Trophoblast cell (in vitro differentiated cells and primary cell): Measurements from ENCODE around the gene CPT1B.

Experiments used
- DNase-seq, 2 donors: peaks; one replicate each; pipeline ENCODE4 v3.0.0-alpha.2; 2016
- H2AFZ ChIP-seq: 2 replicates; pipeline ENCODE4 v1.6.1; 2013; ENCODE audit warnings: low read length, moderate library complexity, mild to moderate bottlenecking; ENCODE audit not compliant: insufficient read depth, poor library complexity
- H2AK5ac ChIP-seq: 2 replicates; pipeline ENCODE4 v1.6.1; 2013; ENCODE audit warnings: mild to moderate bottlenecking, low read length
- H2BK120ac ChIP-seq: 2 replicates; pipeline ENCODE4 v1.6.1; 2013; ENCODE audit warnings: low read length, mild to moderate bottlenecking, moderate library complexity; ENCODE audit not compliant: insufficient read depth, poor library complexity
- H2BK12ac ChIP-seq: 2 replicates; pipeline ENCODE4 v1.6.1; 2013; ENCODE audit warnings: mild to moderate bottlenecking, low read length, moderate library complexity
- H2BK5ac ChIP-seq: 2 replicates; pipeline ENCODE4 v1.6.1; 2013; ENCODE audit warnings: low read length, low read depth, moderate library complexity, mild to moderate bottlenecking; ENCODE audit not compliant: poor library complexity
- H3K14ac ChIP-seq: 2 replicates; pipeline ENCODE4 v1.6.1; 2013; ENCODE audit warnings: mild to moderate bottlenecking, low read length
- H3K18ac ChIP-seq: 2 replicates; pipeline ENCODE4 v1.6.1; 2013; ENCODE audit warnings: mild to moderate bottlenecking, low read length
- H3K23ac ChIP-seq: 2 replicates; pipeline ENCODE4 v1.6.1; 2013; ENCODE audit warnings: low read length
- H3K27ac ChIP-seq: 2 replicates; pipeline ENCODE4 v1.5.1; 2013; ENCODE audit warnings: low read depth, mild to moderate bottlenecking, inconsistent platforms, low read length, moderate library complexity
- H3K27me3 ChIP-seq: 2 replicates; pipeline ENCODE4 v1.6.1; 2013; ENCODE audit warnings: inconsistent platforms, mild to moderate bottlenecking, low read length, moderate library complexity; ENCODE audit not compliant: insufficient read depth
- H3K36me3 ChIP-seq, 2 experiments: 1 replicate in 1 of 2; 2 replicates in 1 of 2; pipeline ENCODE4 v1.6.1; 2013; ENCODE audit warnings: low read length in 2 of 2, mild to moderate bottlenecking in 2 of 2, moderate library complexity in 1 of 2; ENCODE audit not compliant: insufficient read depth in 2 of 2, control insufficient read depth in 1 of 2
- H3K4ac ChIP-seq: 2 replicates; pipeline ENCODE4 v1.6.1; 2013; ENCODE audit warnings: low read depth, mild to moderate bottlenecking, low read length, moderate library complexity
- H3K4me1 ChIP-seq, 2 experiments: 1 replicate in 1 of 2; 2 replicates in 1 of 2; pipeline ENCODE4 v1.6.1; 2013; ENCODE audit warnings: low read length in 2 of 2, mild to moderate bottlenecking in 2 of 2, moderate library complexity in 1 of 2; ENCODE audit not compliant: insufficient read depth in 2 of 2, control insufficient read depth in 1 of 2
- H3K4me2 ChIP-seq: 2 replicates; pipeline ENCODE4 v1.6.1; 2013; ENCODE audit warnings: inconsistent platforms, mild to moderate bottlenecking, low read length, moderate library complexity
- H3K4me3 ChIP-seq: 2 replicates; pipeline ENCODE4 v1.5.1; 2013; ENCODE audit warnings: mild to moderate bottlenecking, low read depth, low read length, inconsistent platforms
- H3K79me1 ChIP-seq: one replicate; pipeline ENCODE4 v1.6.1; 2013; ENCODE audit warnings: low read length
- H3K79me2 ChIP-seq: 2 replicates; pipeline ENCODE4 v1.6.1; 2013; ENCODE audit warnings: low read length, mild to moderate bottlenecking; ENCODE audit not compliant: control insufficient read depth, insufficient read depth, poor library complexity
- H3K9ac ChIP-seq: 2 replicates; pipeline ENCODE4 v1.6.1; 2013; ENCODE audit warnings: mild to moderate bottlenecking, low read length
- H3K9me3 ChIP-seq: 2 replicates; pipeline ENCODE4 v1.6.1; 2013; ENCODE audit warnings: low read depth, mild to moderate bottlenecking, control low read depth, inconsistent platforms, low read length; ENCODE audit not compliant: insufficient read depth
- H4K12ac ChIP-seq: 2 replicates; pipeline ENCODE4 v1.6.1; 2013; ENCODE audit warnings: low read depth, mild to moderate bottlenecking, low read length, moderate library complexity
- H4K8ac ChIP-seq: 2 replicates; pipeline ENCODE4 v1.6.1; 2013; ENCODE audit warnings: low read depth, mild to moderate bottlenecking, low read length, moderate library complexity
- H4K91ac ChIP-seq: one replicate; pipeline ENCODE4 v1.6.1; 2013; ENCODE audit warnings: low read depth, mild to moderate bottlenecking, low read length, moderate library complexity
- WGBS: extraction: QIAGEN DNeasy Blood & Tissue Kit; methylation state at CpG from one replicate; pipeline ENCODE4 v1.1.7; 2013; ENCODE audit warnings: missing lambda C conversion rate; ENCODE audit not compliant: insufficient read length, insufficient coverage; ENCODE audit errors: extremely low coverage; 5-methylcytosine and 5-hydroxymethylcytosine counted together

The CPT1B gene

GRCh38 chr22:50562523-50563412 lies 15.5 kb downstream of the CPT1B start, which contains the start of gene SYCE3:
SYCE3 (minus strand) TSS chr22:50562919; CDS start chr22:50556405, 6,514 bp downstream.
- Histone ChIP-seq H3K9ac (peak within 1 kb of the TSS; percentile 1), H4K91ac (peak within 1 kb of the TSS; percentile 56), H3K79me1 (peaks cover 1% of the 10 kb centered on the region), H2AFZ (peak within 1 kb of the TSS; percentile 69), H2BK12ac (no peak within 1 kb of the TSS), H3K27ac (no peak within 1 kb of the TSS), H2BK120ac (no peak within 1 kb of the TSS), H3K4me2 (peak within 1 kb of the TSS; percentile 93), H3K4me3 (peak within 1 kb of the TSS; percentile 50), H2BK5ac (no peak within 1 kb of the TSS), H3K36me3 (peaks cover 1 to 3% of the 10 kb centered on the region in 2 experiments), H3K18ac (peak within 1 kb of the TSS; percentile 5), H3K79me2 (no peaks in the 10 kb centered on the region), H3K9me3 (no peaks in the 10 kb centered on the region), H4K12ac (peak within 1 kb of the TSS; percentile 83), H3K14ac (peak within 1 kb of the TSS; percentile 24), H4K8ac (peak within 1 kb of the TSS; percentile 69), H2AK5ac (no peak within 1 kb of the TSS), H3K27me3 (no peaks in the 10 kb centered on the region), H3K4ac (no peak within 1 kb of the TSS), H3K4me1 (peaks cover 5 to 8% of the 10 kb centered on the region in 2 experiments), H3K23ac (no peak within 1 kb of the TSS)
- WGBS = no CpG with 5 or more reads among the region's 61 CpGs
- peak; percentile 97 to 99 for DNase-seq

GRCh38 chr22:50561401-50562358 lies 16.5 kb downstream of the CPT1B start:
- H2BK5ac ChIP-seq = no peak overlapping the region
- peak; percentile 30 to 47 for DNase-seq
- H4K91ac ChIP-seq = no peak overlapping the region
- H3K9ac ChIP-seq = no peak overlapping the region
- H3K4me1 ChIP-seq = peaks cover 5 to 8% of the 10 kb centered on the region in 2 experiments
- H3K9me3 ChIP-seq = no peaks in the 10 kb centered on the region
- H2BK12ac ChIP-seq = no peak overlapping the region
- no peaks in the 10 kb centered on the region for H3K79me2 ChIP-seq
- H3K27me3 ChIP-seq = no peaks in the 10 kb centered on the region
- WGBS = no CpG with 5 or more reads among the region's 34 CpGs
- H3K4ac ChIP-seq = no peak overlapping the region
- no peak overlapping the region for H3K4me3 ChIP-seq
- H2AFZ ChIP-seq = no peak overlapping the region
- no peak overlapping the region for H2AK5ac ChIP-seq
- no peak overlapping the region for H3K18ac ChIP-seq
- no peak overlapping the region for H3K23ac ChIP-seq
- peaks cover 1% of the 10 kb centered on the region for H3K79me1 ChIP-seq
- no peak overlapping the region for H3K14ac ChIP-seq
- H4K12ac ChIP-seq = no peak overlapping the region
- H2BK120ac ChIP-seq = no peak overlapping the region
- no peak overlapping the region for H3K27ac ChIP-seq
- no peaks in the 10 kb centered on the region for H3K36me3 ChIP-seq
- H3K4me2 ChIP-seq = no peak overlapping the region
- no peak overlapping the region for H4K8ac ChIP-seq

- Histone ChIP-seq H3K27ac (no peak overlapping the region), H2BK5ac (no peak overlapping the region), H3K4me1 (peaks cover 5 to 8% of the 10 kb centered on the region in 2 experiments), H3K4me2 (no peak overlapping the region), H3K18ac (no peak overlapping the region), H3K4ac (no peak overlapping the region), H2AFZ (no peak overlapping the region), H3K4me3 (no peak overlapping the region), H2AK5ac (no peak overlapping the region), H3K9me3 (no peaks in the 10 kb centered on the region), H2BK120ac (no peak overlapping the region), H3K23ac (no peak overlapping the region), H2BK12ac (no peak overlapping the region), H3K9ac (no peak overlapping the region), H4K12ac (no peak overlapping the region), H3K79me1 (peaks cover 1% of the 10 kb centered on the region), H4K91ac (no peak overlapping the region), H3K27me3 (no peaks in the 10 kb centered on the region), H3K79me2 (no peaks in the 10 kb centered on the region), H3K36me3 (no peaks in the 10 kb centered on the region), H4K8ac (no peak overlapping the region), H3K14ac (no peak overlapping the region)
- DNase-seq = no peak
- no CpG with 5 or more reads among the region's 3 CpGs for WGBS
Measured at GRCh38 chr22:50560034-50560433, 18.2 kb downstream of the CPT1B start.

GRCh38 chr22:50556703-50557102 lies 21.5 kb downstream of the CPT1B start:
- no peak for DNase-seq
- Histone ChIP-seq H2AFZ (no peak overlapping the region), H3K4me3 (no peak overlapping the region), H3K4me2 (no peak overlapping the region), H3K9me3 (no peaks in the 10 kb centered on the region), H3K4ac (no peak overlapping the region), H2AK5ac (no peak overlapping the region), H4K12ac (no peak overlapping the region), H3K79me2 (no peaks in the 10 kb centered on the region), H3K27ac (no peak overlapping the region), H3K36me3 (no peaks in the 10 kb centered on the region), H3K27me3 (no peaks in the 10 kb centered on the region), H3K4me1 (no peaks in the 10 kb centered on the region), H4K8ac (no peak overlapping the region), H3K9ac (no peak overlapping the region), H3K18ac (no peak overlapping the region), H2BK5ac (no peak overlapping the region), H4K91ac (no peak overlapping the region), H2BK12ac (no peak overlapping the region), H3K14ac (no peak overlapping the region), H3K23ac (no peak overlapping the region), H2BK120ac (no peak overlapping the region), H3K79me1 (no peaks in the 10 kb centered on the region)
- no CpG with 5 or more reads among the region's 5 CpGs for WGBS
